Raji (cell line): ENCODE measurements around the gene TYW1B.

Source experiments
- POLR2A ChIP-seq: IDR thresholded peaks from 2 replicates; pipeline ENCODE4 v1.6.1; 2011; ENCODE audit warnings: low read depth, low read length, control low read depth; ENCODE audit not compliant: insufficient read depth

Gene TYW1B, protein sequence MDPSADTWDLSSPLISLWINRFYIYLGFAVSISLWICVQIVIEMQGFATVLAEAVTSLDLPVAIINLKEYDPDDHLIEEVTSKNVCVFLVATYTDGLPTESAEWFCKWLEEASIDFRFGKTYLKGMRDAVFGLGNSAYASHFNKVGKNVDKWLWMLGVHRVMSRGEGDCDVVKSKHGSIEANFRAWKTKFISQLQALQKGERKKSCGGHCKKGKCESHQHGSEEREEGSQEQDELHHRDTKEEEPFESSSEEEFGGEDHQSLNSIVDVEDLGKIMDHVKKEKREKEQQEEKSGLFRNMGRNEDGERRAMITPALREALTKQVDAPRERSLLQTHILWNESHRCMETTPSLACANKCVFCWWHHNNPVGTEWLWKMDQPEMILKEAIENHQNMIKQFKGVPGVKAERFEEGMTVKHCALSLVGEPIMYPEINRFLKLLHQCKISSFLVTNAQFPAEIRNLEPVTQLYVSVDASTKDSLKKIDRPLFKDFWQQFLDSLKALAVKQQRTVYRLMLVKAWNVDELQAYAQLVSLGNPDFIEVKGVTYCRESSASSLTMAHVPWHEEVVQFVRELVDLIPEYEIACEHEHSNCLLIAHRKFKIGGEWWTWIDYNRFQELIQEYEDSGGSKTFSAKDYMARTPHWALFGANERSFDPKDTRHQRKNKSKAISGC

DNA sequence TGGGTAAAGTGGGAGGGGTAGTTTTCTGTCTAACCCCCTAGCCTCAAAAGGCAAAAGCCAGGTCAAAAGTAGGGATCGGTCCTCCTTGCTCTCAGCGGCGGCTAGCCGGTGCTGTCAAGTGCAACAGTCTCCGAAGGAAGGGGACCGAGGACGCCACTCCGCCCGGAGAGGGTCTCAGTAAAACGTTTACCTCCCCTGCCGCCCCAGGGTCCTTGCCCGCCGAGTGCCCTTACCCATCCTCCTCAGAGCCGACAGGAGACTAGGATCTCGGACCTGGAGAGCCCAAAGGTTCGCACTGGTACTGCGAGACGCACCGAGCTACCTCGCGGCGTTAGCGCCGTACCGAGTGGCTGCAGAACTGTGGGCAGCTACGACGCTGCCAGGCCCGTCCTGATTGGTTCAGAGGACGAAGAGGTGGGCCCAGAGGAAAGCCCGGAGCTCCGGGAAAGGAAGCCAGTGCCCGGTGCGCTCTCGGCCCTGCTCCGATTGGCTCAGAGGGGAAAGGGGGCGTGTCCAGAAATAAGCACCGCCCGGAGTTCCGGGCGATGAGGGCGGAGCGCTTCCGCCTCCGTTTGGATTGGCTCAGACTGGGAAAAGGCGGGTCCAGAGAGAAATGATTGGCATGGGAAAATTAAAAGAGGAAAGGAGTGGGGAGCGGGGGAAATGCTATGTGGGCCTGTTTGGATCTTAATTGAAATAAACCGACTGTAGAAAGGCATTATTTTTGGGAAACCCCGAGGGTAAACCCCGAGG is at the start of gene TYW1B:
TYW1B (minus strand) TSS at position 362 of the 753 bp plus-strand sequence; CDS start at position 237, 125 bp downstream.
- peak; percentile 95 for TF ChIP-seq POLR2A

DNA sequence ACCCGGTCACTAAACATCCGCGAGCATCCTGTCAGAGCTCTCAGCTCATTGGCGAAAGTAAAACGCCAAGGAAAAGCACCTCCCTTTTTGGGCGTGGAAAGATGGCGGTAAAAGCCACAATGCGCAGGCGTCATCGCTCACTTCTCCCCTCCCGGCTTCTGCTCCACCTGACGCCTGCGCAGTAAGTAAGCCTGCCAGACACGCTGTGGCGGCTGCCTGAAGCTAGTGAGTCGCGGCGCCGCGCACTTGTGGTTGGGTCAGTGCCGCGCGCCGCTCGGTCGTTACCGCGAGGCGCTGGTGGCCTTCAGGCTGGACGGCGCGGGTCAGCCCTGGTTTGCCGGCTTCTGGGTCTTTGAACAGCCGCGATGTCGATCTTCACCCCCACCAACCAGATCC is 1.3 kb upstream of the TYW1B start:
- TF ChIP-seq POLR2A = peak; percentile 87

DNA sequence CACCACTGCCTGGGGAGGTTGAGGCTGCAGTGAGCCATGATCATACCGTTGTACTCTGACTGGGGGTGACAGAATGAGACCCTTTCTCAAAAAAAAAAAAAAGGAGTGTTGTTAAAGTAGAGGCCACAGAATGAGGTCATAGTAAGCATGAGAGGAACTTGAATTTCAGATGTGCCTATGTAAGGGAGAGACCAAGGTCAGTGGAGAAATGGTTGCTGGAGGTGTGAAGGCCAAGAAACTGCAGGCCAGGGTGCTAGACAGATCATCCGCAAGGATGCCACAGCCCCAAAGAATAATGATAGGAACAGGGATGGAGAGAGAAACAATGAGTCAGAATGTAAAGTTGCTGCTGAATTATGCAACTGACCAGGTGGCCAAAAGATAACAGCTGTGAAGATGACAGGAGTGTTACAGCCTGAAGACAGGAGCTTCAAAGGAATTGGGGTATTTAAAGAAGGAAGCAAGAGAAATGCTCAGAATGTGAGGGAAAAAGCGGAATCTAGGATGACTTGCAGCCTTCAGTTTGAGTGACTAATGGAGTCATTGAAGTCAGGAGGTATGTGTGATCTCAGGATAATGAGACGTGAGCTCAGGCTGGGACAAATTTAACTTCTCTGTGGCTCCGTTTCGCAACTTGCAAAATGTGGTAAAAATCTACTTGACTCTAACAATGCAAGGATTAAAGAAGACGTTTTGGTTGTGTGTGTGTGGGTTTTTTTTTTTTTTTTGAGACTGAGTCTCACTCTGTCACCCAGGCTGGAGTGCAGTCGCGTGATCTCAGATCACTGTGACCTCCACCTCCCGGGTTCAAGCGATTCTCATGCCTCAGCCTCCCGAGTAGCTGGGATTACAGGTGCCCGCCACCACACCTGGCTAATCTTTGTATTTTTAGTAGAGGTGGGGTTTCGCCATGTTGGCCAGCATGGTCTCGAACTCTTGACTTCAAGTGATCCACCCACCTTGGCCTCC is 22.2 kb downstream of the TYW1B start:
- no peak for TF ChIP-seq POLR2A

DNA sequence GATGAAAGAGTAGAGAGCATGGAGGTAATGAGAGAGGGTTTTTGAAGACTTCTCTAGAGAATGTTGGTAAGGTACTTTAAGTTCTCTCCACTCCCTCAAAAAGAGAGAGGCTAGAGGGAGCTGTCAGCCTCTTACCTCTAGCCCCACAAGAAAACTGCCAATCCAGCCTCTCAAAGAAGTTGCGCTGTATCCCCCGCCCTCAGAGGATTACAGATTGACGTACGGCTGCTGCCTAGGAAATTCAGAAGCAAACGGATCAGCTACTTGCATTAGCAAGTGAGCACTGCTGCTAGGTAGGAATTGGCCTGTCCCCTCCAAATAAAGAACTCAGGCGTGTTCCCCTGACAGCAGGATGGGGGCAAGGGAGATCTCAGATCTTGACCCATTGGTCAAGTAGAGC is 34.2 kb downstream of the TYW1B start:
- no peak for TF ChIP-seq POLR2A

DNA sequence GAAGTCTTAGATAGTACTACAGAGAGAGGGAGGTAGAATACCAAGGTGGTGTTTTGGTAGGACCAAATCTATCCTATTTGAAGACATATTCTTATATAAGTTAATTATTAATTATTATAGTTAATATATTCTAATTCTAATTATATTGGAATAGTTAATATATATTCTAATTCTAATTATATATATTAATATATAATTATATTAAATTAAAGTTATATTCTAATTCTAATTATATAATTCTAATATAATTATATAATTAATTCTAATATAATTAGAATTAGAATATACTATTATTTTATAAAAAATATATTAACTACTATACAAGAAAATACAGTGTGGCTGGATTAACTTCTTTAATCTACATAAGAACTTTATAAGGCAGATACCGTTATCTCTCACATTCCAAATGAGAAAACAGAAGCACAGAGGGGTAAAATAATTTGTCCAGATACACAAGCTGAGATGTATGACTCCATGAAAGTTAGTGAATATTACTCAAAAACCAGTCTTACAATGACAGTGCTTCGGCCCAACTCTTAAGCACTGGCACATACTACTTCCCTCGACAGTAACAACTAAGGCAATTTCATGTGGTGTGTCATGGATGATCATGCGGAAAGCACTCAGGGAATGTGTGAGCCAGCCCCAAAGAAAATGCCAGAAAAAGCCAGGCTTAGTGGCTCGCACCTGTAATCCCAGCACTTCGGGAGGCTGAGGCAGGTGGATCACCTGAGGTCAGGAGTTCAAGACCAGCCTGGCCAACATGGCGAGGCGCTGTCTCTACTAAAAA is 42.6 kb downstream of the TYW1B start:
- no peak for TF ChIP-seq POLR2A

DNA sequence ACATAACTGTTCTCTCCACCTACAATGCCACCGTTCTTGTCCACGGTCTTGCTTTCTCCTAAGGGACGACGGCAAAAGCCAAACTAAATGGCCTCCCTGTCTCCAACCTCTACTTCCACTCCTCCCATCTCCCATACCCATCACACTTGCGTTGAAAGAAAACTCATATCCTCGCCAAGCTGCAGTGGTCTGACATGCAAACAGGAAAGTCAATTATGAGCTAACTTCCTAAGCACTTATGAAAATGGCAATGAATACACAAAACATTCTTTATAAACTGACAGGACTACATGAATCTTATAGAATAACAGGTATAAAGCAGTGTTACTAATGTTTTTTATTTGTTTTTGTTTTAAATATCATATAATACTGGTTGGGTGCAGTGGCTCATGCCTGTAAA is 46.4 kb downstream of the TYW1B start:
- TF ChIP-seq POLR2A = no peak

DNA sequence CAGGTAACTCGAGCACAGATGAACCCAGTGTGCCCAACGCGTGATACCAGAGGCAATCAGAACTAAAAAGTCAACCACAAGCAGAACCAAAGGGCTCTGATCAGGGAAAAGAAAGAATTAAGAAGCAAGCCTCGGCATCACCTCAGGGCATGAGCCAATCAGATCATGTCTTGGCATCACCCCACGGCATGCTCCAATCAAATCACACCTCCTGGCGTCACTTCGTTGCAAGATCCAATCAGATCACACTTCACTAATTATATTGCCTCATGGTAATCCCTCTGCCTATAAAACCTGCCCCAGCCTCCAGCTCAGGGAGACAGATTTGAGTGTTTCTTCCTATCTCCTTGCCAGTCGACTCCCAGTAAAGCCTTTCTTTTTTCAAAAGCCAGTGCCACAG is 46.8 kb downstream of the TYW1B start:
- no peak for TF ChIP-seq POLR2A

DNA sequence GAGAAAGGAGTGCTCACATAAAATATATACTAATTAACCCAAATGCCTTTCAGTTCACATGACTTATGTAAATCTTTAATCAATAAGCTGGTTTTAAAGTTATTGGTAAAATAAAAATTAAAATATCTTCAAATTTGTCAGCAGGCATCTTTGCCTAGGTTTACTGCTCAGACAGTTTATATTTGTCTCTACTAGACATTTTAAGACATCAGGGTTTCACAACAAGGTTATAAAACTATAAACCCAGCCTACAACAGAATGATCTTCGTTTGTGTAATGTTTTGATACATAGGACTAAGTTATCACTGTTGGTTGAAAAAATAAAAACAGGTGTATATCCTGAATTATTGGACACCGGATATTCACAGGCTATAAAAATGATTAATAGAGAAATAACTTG is 67.4 kb downstream of the TYW1B start:
- no peak for TF ChIP-seq POLR2A

DNA sequence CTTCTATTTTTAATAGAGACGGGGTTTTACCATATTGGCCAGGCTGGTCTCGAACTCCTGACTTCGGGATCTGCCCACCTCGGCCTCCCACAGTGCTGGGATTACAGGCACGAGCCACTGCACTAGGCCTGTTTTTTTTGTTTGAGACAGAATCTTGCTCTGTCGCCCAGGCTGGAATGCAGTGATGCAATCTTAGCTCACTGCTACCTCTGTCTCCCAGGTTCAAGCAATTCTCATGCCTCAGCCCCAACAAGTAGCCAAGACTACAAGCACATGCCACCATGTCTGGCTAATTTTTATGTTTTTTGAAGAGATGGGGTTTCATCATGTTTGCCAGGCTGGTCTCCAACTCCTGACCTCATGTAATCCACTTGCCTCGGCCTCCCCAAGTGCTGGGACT is 73.7 kb downstream of the TYW1B start:
- TF ChIP-seq POLR2A = no peak

DNA sequence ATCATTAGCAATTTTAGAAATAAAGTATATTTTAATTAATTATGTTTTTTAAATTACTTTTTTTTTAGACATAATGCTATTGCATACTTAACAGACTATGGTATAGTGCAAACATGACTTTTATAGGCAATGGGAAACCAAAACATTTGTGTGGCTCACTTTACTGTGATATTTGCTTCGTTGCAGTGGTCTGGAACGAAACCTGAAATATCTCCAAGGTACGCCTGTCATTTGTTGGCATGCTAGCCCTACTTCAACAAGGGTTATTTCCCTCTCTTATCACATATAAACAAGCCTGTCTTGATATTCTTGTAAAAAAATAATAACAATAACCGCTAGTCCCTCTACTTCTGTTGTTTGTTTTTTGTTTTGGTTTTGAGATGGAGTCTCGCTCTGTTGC is 74.2 kb downstream of the TYW1B start:
- TF ChIP-seq POLR2A = no peak

DNA sequence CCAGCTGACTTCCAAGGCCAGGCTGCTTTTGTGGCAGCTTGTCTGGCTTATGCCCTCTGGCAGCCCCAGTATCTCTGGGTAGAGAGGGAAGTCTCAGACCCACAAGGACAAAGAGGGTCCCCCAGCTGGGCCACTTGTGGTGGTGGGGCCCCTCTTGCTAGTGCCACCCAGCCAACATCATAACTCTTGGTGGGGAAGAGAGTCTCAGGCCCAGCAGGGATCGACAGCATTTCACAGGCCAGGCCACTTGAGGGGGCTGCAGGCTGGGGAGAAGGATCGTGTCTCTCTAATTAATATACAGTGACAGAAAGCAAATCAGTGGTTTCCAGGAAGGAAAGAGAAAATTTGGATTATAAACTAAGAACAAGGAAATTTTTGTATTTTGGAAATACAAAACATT is 76.0 kb downstream of the TYW1B start:
- no peak for TF ChIP-seq POLR2A

DNA sequence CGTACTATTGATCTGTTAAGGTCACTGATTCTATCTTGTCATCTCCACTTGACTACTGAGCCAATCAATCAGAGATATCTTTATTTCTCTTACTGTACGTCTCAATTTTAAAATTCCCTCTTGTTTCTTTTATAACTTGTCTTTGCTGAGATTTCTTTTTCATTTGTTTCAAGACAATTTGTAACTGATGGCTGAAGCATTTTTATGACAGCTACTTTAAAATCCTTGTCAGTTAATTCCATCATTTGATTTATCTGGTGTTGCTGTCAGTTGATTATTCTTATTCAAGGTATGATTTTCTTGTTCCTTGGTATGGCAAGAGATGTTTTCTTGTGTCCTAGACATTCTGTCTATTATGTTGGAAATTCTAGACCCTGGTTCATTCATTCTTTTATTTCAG is 76.6 kb downstream of the TYW1B start:
- TF ChIP-seq POLR2A = no peak

DNA sequence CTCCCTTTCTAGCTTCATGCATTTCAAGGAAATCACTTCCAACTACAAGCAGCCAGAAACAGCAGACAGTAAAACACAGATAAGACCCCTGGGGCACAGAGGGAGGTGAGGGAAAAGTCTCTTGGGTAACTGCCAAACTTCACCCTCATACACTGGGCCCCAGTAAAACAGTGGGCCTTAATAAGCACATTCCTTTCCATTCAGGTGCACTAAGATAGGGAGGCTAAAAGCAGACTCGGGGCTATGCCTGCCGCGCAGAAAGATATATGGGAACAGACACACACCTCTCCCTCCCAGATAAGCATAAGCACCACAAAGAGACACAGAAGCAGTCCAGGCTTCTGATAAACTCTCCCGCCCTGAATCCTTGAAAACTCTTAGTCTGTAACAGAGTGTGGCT is 117.0 kb downstream of the TYW1B start:
- TF ChIP-seq POLR2A = no peak

DNA sequence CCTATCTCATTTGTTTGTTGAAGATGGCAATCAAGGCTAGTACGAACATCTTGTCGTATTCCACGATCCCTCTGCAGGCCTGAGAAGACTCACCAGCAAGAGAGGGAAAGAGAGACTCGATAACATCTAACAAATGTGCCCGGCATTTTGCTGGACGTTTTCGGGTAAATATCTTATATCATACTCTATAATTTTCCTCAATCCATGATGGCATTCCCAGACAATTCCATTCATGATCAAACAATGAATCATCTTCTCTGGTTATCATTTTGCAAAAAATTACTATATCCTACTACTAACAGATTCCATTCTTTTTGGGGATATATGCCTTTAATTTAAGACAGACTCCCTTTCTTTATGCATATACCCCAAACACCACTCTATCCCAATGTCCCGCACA is 118.1 kb downstream of the TYW1B start:
- TF ChIP-seq POLR2A = no peak

DNA sequence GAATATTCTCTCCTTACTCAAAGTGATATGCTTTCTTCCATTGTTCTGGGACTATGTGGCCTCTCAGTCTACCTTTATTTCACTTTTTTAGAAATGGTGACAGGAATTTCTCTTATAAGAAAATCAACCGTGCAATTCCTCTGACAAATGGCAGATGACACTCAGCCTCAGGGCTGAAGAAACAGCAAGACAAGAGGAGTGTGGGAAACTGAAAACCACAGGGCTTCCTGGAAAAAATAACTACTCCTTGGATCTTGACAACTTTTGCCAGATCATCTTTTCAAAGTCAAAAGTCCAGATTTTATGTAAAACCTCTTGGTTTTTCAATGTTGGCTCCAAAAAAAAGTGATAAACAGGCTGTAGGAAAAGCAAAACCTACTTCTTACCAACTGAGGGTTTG is 121.5 kb downstream of the TYW1B start:
- no peak for TF ChIP-seq POLR2A

DNA sequence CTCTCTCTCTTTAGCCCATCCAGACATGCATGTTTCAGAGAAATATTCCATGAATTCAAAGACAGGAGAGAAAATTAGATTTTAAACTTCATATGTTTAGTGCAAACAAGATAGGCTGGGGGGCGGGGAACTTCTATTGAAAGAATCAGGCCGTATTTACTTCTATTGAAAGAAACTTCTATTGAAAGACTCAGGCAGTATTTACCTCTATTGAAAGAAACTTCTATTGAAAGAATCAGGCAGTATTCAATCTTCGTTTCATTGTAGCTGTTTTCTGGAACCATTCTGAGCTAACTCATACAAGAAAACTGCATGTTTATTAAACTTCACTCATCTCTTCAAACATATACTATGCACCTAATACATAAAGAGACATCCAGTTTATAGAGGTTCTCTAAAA is 123.1 kb downstream of the TYW1B start:
- TF ChIP-seq POLR2A = no peak
